ENCODE measurements around the gene ATP8B1.

DNA sequence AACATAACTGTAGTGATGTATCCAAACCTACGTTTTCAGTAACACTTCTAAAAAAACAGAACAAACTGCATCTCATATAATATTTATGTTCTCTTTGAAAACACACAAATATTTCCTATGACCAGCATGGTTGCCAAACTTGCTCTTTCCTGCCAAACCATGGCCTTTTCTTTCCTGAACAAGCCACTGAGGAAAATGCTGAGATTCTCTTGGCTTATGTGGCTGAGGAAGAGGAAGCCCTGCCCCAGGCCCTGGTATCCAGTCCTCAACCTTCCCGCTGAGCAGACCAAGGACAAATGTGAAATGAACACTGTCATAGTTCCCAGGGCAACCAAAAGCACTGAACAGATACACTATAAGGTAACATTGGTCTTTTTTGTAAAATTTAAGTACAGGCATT is 145.6 kb downstream of the ATP8B1 start:
- TF ChIP-seq SP1 (IDR thresholded peaks at IDR 0.05; ENCODE audit: low read depth) (no peak), POLR2A (IDR thresholded peaks at IDR 0.05; ENCODE audit: borderline replicate concordance, extremely low read depth, insufficient read depth, insufficient read length) (no peak), ZFX (IDR thresholded peaks at IDR 0.05) (no peak), POLR2AphosphoS5 (IDR thresholded peaks at IDR 0.05; ENCODE audit: low read depth, low read length) (no peak), EZH2 (IDR thresholded peaks at IDR 0.05) (no peak), JUND (IDR thresholded peaks at IDR 0.05) (no peak), EZH2phosphoT487 (IDR thresholded peaks at IDR 0.05; ENCODE audit: borderline replicate concordance) (no peak)
- TF ChIP-seq, protein P1, sequence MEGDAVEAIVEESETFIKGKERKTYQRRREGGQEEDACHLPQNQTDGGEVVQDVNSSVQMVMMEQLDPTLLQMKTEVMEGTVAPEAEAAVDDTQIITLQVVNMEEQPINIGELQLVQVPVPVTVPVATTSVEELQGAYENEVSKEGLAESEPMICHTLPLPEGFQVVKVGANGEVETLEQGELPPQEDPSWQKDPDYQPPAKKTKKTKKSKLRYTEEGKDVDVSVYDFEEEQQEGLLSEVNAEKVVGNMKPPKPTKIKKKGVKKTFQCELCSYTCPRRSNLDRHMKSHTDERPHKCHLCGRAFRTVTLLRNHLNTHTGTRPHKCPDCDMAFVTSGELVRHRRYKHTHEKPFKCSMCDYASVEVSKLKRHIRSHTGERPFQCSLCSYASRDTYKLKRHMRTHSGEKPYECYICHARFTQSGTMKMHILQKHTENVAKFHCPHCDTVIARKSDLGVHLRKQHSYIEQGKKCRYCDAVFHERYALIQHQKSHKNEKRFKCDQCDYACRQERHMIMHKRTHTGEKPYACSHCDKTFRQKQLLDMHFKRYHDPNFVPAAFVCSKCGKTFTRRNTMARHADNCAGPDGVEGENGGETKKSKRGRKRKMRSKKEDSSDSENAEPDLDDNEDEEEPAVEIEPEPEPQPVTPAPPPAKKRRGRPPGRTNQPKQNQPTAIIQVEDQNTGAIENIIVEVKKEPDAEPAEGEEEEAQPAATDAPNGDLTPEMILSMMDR (IDR thresholded peaks at IDR 0.05 in 2 of 3, conservative IDR thresholded peaks at IDR 0.05 in 1 of 3; ENCODE audit: borderline replicate concordance in 1 of 3, insufficient read depth in 1 of 3, low read depth in 2 of 3, low read length in 2 of 3): no peak
- TF ChIP-seq, protein P2, sequence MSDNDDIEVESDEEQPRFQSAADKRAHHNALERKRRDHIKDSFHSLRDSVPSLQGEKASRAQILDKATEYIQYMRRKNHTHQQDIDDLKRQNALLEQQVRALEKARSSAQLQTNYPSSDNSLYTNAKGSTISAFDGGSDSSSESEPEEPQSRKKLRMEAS (IDR thresholded peaks at IDR 0.05): no peak

Measured in HCT116 (cell line).